ENCODE measurements around the gene OLAH. TPM values are rescaled to one million over a fixed set of nuclear protein-coding genes. Genes with fewer than 3 reads are reported as not detected.
A peak's percentile ranks its signal among the peaks of the same experiment; 100 is the strongest.

OLAH gene
- total RNA-seq, 1 donor, result not detected

GRCh38 chr10:15068802-15069201, 25.1 kb downstream of the OLAH start:
- no peak for DNase-seq (ENCODE audit: low read depth in 2 of 3, low spot score in 2 of 3)

DNA sequence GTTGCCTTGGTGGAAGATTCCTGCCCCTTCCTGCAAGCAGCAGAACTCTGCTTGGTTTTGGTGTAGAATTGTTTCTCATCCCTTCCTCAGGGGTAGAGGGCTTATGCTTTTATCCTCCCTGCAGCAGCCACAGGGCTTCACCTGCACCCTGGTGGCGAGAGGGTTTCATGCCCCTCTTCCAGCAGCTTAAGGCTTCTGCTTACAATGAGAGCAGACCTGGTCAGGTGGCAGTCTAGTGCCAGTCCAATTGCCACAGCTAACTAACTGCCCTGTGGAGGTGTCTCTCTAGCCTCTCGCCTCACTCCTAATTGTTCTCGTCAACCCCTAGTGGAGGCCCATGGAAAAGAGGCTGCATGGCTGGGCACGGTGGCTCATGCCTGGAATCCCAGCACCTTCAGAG, 25.5 kb downstream of the OLAH start:
- no peak for DNase-seq (ENCODE audit: low read depth in 2 of 3, low spot score in 2 of 3)

DNA sequence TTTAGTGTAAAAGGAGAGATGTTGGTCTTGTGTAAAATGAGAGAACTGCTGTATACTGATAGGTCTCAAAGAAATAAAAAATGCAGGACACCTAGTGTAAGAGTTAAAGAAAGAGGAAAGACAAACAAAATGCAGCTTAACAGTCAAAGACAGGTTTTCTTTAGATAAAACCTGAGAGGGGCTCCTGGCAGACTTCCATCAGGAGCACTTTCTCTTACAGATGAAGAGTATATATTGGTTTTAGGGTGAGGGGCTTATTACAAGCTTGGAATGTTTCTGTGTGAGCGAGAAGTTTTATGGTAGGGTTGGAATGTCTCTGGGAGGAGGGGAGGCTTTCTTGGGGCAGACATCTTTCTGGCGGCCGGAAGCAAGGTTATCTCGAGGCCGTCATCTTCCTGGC, 28.6 kb downstream of the OLAH start:
- DNase-seq (ENCODE audit: low read depth in 2 of 3, low spot score in 2 of 3), result no peak

- DNase-seq (ENCODE audit: low read depth in 2 of 3, low spot score in 2 of 3), result no peak
Observed at GRCh38 chr10:15075421-15075820, 31.7 kb downstream of the OLAH start.

GRCh38 chr10:15083674-15084501, 40.1 kb downstream of the OLAH start:
- DNase-seq (ENCODE audit: low read depth in 2 of 3, low spot score in 2 of 3), result no peak

GRCh38 chr10:15084502-15084922, 40.8 kb downstream of the OLAH start:
- peak in 1 of 3 donors; percentile 24 for DNase-seq (ENCODE audit: low read depth in 2 of 3, low spot score in 2 of 3)

DNA sequence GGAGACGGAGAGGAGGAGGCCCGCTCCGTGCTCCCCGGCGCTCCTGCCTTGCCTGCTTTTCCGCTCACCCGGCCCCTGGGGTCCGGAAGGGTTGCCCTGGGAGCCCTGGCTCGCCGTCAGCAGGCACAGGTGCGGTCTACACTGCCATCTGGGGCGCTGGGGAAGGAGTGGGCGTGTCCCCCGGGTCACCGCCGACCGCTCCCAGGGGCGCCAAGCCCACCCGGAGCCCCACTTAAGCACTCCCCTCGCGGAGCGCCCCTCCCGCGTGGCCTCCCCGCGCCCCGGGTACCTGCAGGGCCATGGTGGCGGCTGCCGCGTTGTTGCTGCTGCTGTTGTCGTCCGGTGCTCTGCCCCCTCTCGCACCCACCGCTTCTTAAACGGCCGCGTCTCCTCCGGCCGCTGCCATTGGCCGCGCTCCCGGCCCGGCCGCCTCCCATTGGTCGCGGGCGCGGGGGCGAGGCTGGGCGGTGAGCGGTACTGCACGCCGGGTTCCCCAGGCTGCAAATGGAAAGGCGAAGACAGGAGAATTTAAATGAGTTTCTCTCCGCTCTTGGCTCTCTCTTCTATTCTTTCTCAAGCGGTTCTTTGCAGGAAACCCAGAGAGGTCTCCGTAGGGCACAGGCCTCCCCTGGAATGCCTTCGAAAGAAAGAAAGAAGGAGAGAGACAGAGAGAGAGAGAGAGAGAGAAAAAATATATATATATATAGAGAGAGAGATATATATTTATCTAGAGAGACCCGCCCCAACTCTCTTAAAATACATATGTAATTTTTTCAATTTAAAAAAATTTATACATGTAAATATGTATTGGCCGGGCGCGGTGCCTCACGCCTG, 44.9 kb downstream of the OLAH start, which contains the start of gene ACBD7:
Gene ACBD7, minus strand, starts transcription at position 349 of the 834 bp plus-strand sequence. Its CDS starts 48 bp downstream, at position 301.
- peak; percentile 62 to 89 (median 80) for DNase-seq (ENCODE audit: low read depth in 2 of 3, low spot score in 2 of 3)

- DNase-seq (ENCODE audit: low read depth in 2 of 3, low spot score in 2 of 3), result no peak
Observed at GRCh38 chr10:15091418-15091817, 47.7 kb downstream of the OLAH start.

- no peak for DNase-seq (ENCODE audit: low read depth in 2 of 3, low spot score in 2 of 3)
Observed at GRCh38 chr10:15092855-15093408, 49.2 kb downstream of the OLAH start.

DNA sequence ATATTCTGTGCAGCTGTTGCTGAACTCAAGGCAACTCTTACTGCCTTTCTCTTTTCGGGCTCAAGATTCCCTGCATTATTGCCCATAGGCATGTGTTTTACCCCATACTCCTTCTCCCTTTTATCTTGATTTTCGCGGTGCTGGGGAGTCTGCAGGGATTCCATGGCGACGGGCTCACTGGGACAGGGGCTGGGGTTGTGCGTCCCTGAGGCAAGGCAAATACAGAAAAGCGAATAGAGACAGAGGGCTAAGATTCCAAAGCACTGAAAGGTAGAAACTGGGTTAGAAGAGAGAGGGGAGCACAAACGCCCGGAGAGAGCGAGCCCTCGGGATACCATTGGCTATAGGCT, 52.9 kb downstream of the OLAH start:
- DNase-seq (ENCODE audit: low read depth in 2 of 3, low spot score in 2 of 3), result no peak

DNA sequence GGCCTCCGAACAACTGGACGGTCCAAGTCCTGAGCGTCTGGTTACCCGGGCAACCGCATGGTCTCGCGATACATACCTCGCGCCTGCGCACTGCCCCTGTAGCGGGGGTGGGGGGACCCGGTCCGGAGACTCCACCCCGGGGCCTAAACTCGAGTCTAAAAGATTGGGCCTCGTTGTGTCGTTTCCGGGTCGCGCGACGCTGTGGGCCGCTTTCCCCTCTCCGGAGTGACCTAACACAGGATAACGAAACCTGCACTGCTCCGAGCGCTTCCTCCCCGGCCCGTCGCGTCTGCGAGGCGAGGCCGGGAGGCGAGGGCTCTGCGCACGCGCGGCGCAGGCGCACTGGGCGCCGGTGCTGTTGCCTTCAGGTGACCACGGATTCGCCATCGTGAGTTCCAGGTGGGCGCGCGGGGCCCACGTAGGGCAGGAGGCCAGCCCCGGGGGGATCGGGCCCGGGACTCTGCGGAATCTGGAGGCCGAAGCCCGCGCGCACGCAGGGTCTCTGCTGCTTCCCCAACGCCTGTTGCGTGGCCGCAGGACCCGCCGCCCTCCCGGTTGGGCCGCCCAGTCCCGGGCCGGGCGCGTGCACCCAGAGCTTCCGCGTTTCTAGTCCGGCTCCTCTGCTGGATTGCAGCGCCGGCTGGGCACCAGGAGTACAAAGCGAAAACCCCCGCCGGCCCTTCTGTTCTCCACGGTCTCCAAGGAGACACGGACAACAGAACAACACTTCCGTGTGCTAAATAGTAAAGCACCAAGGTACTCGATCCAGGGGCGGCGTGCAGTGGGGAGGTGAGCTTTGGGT, 53.5 kb downstream of the OLAH start, which contains the start of gene RPP38:
Gene RPP38, plus strand, starts transcription at position 345 of the 802 bp plus-strand sequence. CDS start 5,960 bp downstream, outside the sequence.
- DNase-seq (ENCODE audit: low read depth in 2 of 3, low spot score in 2 of 3), result peak; percentile 92 to 97 (median 95)

DNA sequence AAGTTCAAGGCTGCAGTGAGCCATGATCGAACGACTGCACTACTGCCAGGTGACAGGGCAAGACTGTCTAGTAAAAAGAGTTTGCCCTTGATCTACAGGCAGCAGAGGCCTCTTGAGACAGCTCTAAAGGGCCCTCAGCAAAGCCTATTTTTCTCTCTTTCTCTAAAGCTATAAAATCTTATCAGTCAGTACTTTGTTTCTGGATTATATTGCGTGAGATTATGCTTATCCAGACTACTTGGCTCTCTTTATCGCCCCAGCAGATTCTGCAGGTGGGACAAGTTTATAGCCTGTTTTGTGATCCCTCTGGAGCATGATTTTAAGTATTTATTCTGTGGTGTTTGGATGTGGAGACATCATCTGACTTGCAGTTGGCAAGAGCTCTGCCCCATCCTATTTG, 56.1 kb downstream of the OLAH start:
- no peak for DNase-seq (ENCODE audit: low read depth in 2 of 3, low spot score in 2 of 3)

DNA sequence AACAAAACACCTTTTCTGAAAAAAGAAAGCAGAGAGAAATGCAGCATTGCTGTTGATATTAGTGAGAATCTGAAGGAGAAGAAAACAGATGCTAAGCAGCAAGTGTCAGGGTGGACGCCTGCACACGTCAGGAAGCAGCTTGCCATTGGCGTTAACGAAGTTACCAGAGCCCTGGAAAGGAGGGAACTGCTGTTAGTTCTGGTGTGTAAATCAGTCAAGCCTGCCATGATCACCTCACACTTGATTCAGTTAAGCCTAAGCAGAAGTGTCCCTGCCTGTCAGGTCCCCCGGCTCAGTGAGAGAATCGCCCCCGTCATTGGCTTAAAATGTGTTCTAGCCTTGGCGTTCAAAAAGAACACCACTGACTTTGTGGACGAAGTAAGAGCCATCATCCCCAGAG, 59.8 kb downstream of the OLAH start:
- DNase-seq (ENCODE audit: low read depth in 2 of 3, low spot score in 2 of 3), result no peak

- DNase-seq (ENCODE audit: low read depth in 2 of 3, low spot score in 2 of 3), result peak; percentile 40 to 74 (median 57)
Observed at GRCh38 chr10:15106352-15107013, 62.7 kb downstream of the OLAH start.

DNA sequence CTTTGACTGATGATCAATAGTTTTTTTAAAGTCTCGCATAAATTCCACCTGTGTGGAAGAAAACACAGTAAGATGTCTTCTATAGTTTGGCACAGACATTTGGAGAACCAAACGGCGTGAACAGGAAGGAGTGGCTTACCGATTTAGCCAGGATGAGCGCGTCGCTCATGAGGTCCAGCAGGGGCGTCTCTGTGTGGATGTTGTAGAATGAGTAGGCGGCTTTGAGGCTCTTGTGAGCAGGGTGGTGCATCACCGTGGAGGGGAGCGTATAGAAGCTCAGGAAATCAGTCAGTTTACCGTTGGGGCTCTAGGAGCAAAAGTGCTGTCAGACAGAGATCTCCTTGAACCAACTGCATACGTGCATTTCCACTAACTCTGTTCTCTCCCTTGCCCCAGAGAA, 68.9 kb downstream of the OLAH start:
- no peak for DNase-seq (ENCODE audit: low read depth in 2 of 3, low spot score in 2 of 3)

GRCh38 chr10:15113766-15114165, 70.0 kb downstream of the OLAH start:
- no peak for DNase-seq (ENCODE audit: low read depth in 2 of 3, low spot score in 2 of 3)

DNA sequence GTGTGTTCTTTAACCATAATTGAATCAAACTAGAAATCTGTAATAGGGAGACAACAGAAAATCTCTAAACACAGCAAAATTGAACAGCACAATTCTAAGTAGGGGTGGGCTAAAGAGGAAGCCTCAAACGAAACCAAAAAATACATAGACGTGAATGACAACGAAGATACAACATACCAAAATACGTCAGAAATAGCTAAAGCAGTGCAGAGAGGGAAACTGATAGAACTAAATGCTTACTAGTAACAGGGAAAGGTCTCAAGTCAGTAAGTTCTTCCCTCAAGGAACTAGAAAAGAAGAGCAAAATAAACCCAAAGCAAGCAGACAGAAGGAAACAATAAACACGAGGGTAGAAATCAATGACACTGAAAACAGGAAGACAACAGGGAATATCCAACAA, 72.5 kb downstream of the OLAH start:
- DNase-seq (ENCODE audit: low read depth in 2 of 3, low spot score in 2 of 3), result no peak

- no peak for DNase-seq (ENCODE audit: low read depth in 2 of 3, low spot score in 2 of 3)
Observed at GRCh38 chr10:15118615-15119014, 74.9 kb downstream of the OLAH start.

DNA sequence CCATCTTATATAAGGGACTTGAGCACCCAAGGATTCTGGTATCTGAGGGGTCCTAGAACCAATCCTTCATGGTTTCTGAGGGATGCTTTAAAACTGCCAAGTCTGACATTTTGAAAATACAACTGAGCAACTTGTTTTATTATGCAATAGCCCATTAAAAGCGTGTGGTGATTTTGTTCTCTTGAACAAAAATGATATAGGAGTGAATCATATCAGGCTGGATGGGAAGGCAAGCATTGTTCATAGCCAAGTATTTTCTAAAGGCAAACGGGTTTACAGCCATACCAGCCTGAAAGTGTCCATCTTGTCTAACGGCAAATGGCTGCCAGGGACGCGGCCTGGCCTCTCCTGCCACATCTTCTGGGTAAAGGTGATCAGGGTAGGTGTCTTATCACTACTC, 76.8 kb downstream of the OLAH start:
- no peak for DNase-seq (ENCODE audit: low read depth in 2 of 3, low spot score in 2 of 3)

- no peak for DNase-seq (ENCODE audit: low read depth in 2 of 3, low spot score in 2 of 3)
Observed at GRCh38 chr10:15121707-15122106, 78.0 kb downstream of the OLAH start.

Measured in hematopoietic multipotent progenitor cell (in vitro differentiated cells).